ENCODE results near the gene CLSTN2.

The CLSTN2 gene

GRCh38 chr3:139930211-139930610, 4.8 kb upstream of the CLSTN2 start:
- DNase-seq (ENCODE audit: extremely low spot score) = no peak
- ChIA-PET CTCF (no interaction called here), POLR2A (no interaction called here)
- TF ChIP-seq CTCF (IDR thresholded peaks at IDR 0.05; ENCODE audit: control extremely low read depth, extremely low read depth, low read depth, missing control alignments) = no peak

GRCh38 chr3:139933766-139934165, 1.2 kb upstream of the CLSTN2 start:
- ChIA-PET POLR2A (no interaction called here), CTCF (no interaction called here)
- no peak for TF ChIP-seq CTCF (IDR thresholded peaks at IDR 0.05; ENCODE audit: control extremely low read depth, extremely low read depth, low read depth, missing control alignments)
- no peak for DNase-seq (ENCODE audit: extremely low spot score)

GRCh38 chr3:139934613-139935015, 371 bp upstream of the CLSTN2 start:
- peak; percentile 18 for DNase-seq (ENCODE audit: extremely low spot score)
- ChIA-PET CTCF (no interaction called here), POLR2A (no interaction called here)
- peak; percentile 4 for TF ChIP-seq CTCF (IDR thresholded peaks at IDR 0.05; ENCODE audit: control extremely low read depth, extremely low read depth, low read depth, missing control alignments)

- CTCF ChIA-PET = interaction anchor here (1.4 kb wide), 2 partner anchors 13 to 18 kb away, joined by 3 read pairs; no protein-coding TSS in a partner anchor
- peak; percentile 16 for DNase-seq (ENCODE audit: extremely low spot score)
- TF ChIP-seq CTCF (IDR thresholded peaks at IDR 0.05; ENCODE audit: control extremely low read depth, extremely low read depth, low read depth, missing control alignments) = no peak
- POLR2A ChIA-PET = no interaction called here
These were observed 1.2 kb downstream of the CLSTN2 start for GRCh38 chr3:139935866-139936817.

GRCh38 chr3:139937674-139938279, 2.8 kb downstream of the CLSTN2 start:
- ChIA-PET CTCF (interaction anchor here (1.0 to 1.5 kb wide), 9 partner anchors 10 to 961 kb away, joined by 3 to 8 read pairs (median 3); no protein-coding TSS in a partner anchor), POLR2A (no interaction called here)
- peak; percentile 31 for DNase-seq (ENCODE audit: extremely low spot score)
- TF ChIP-seq CTCF (IDR thresholded peaks at IDR 0.05; ENCODE audit: control extremely low read depth, extremely low read depth, low read depth, missing control alignments) = peak; percentile 63

GRCh38 chr3:139939681-139940190, 4.8 kb downstream of the CLSTN2 start:
- POLR2A ChIA-PET = no interaction called here
- TF ChIP-seq CTCF (IDR thresholded peaks at IDR 0.05; ENCODE audit: control extremely low read depth, extremely low read depth, low read depth, missing control alignments) = no peak
- CTCF ChIA-PET = no interaction called here
- DNase-seq (ENCODE audit: extremely low spot score) = no peak
